Spleen (tissue), 11 donors: ENCODE data around the gene GLRX. TPM values are rescaled to one million over a fixed set of nuclear protein-coding genes. Genes with fewer than 3 reads are reported as not detected.

Source experiments
- DNase-seq: peaks from one replicate; pipeline ENCODE4 v3.0.0-alpha.2; 2020
- H3K27ac ChIP-seq, 8 donors: fragments of 200-600 bp; sonication (generic) in 7 of 8; 1 replicate in 4 of 8; 2 replicates in 4 of 8; pipeline versions ENCODE4 v1.5.0 to v1.8.0; 2016 to 2021; ENCODE audit warnings: inconsistent platforms in 4 of 8, mild to moderate bottlenecking in 4 of 8, moderate library complexity in 1 of 8
- H3K27me3 ChIP-seq, 7 donors: fragments of 200-600 bp; sonication (generic) in 6 of 7; replicated peaks in 1 of 7; 1 replicate in 4 of 7; 2 replicates in 3 of 7; pipeline versions ENCODE4 v1.5.0 to v1.8.0; 2016 to 2021; ENCODE audit warnings: inconsistent platforms in 3 of 7, mild to moderate bottlenecking in 1 of 7
- H3K36me3 ChIP-seq, 6 donors: fragments of 200-600 bp; sonication (generic) in 5 of 6; 1 replicate in 4 of 6; 2 replicates in 2 of 6; pipeline versions ENCODE4 v1.5.0 to v1.8.0; 2016 to 2021; ENCODE audit warnings: inconsistent platforms in 2 of 6
- H3K4me1 ChIP-seq, 6 donors: fragments of 200-600 bp; sonication (generic) in 5 of 6; 1 replicate in 3 of 6; 2 replicates in 3 of 6; pipeline versions ENCODE4 v1.5.0 to v1.8.0; 2016 to 2021; ENCODE audit warnings: inconsistent platforms in 3 of 6
- H3K4me3 ChIP-seq, 8 donors: fragments of 200-600 bp; sonication (generic) in 7 of 8; 1 replicate in 4 of 8; 2 replicates in 4 of 8; pipeline versions ENCODE4 v1.5.0 to v1.8.0; 2016 to 2021; ENCODE audit warnings: inconsistent platforms in 4 of 8, mild to moderate bottlenecking in 4 of 8, moderate library complexity in 2 of 8
- H3K9me3 ChIP-seq, 8 donors: fragments of 200-600 bp; sonication (generic) in 7 of 8; 1 replicate in 4 of 8; 2 replicates in 4 of 8; pipeline versions ENCODE4 v1.5.0 to v1.8.0; 2016 to 2021; ENCODE audit warnings: inconsistent platforms in 4 of 8
- CTCF ChIP-seq, 11 experiments: fragments of 200-600 bp in 7 of 11; fragments of 450-650 bp in 4 of 11; sonication (generic) in 4 of 11; IDR thresholded peaks in 8 of 11; conservative IDR thresholded peaks in 3 of 11; 1 replicate in 7 of 11; 2 replicates in 4 of 11; pipeline versions ENCODE4 v1.4.0 to v1.8.0; 2016 to 2021; ENCODE audit warnings: antibody characterized with exemption in 11 of 11, inconsistent platforms in 4 of 11, mild to moderate bottlenecking in 1 of 11
- POLR2A ChIP-seq, 3 donors: fragments of 450-650 bp; IDR thresholded peaks; one replicate each; pipeline ENCODE4 v1.5.1; 2017; ENCODE audit warnings: antibody characterized with exemption in 3 of 3, mild to moderate bottlenecking in 1 of 3
- POLR2AphosphoS5 ChIP-seq, 3 donors: sonication (generic); formaldehyde crosslinking; IDR thresholded peaks; one replicate each; pipeline ENCODE4 v1.5.1; 2017; ENCODE audit warnings: antibody characterized with exemption in 3 of 3
- WGBS, 5 donors: extraction: QIAGEN DNeasy Blood & Tissue Kit in 3 of 5; methylation state at CpG; one replicate each; pipeline versions ENCODE4 v1.1.5 to v1.1.7; 2013 to 2018; 5-methylcytosine and 5-hydroxymethylcytosine counted together
- intact Hi-C: fragments of 100-400 bp; cut with DNase I; formaldehyde crosslinking; loops from one replicate; pipeline ENCODE4 v1.15.0; 2023; ENCODE audit warnings: low total_unique reads
- polyA plus RNA-seq, 3 donors: library from polyadenylated mRNA; stranded (reverse); fragments of 200-250 nt; gene quantifications; one replicate each; pipeline ENCODE4 v1.2.1, GENCODE V29; 2013
- total RNA-seq, 7 donors: library from RNA; depleted of rRNA in 3 of 7; stranded (reverse); fragments of >200 nt in 3 of 7; fragmentation: NEBNext Ultra II Directional in 4 of 7; extraction: Animal tissue kit (Norgen Biotek cat#: 25700) in 4 of 7; gene quantifications; one replicate each; pipeline versions ENCODE4 v1.1.0 to v1.2.1, GENCODE V29; 2016 to 2021
- donor health status: healthy with polysubstance abuse.
- donor health status: DM: no; HTN: no; CAD: no; lungs with moderate emphysema.
- donor health status: DM: no; HTN: no; CAD: no.
- donor health status: Bipolar disorder and iron deficiency.
- donor health status: healthy.
- donor health status: DM: no; HTN: no; CAD: no.
- donor health status: DM: yes; HTN: yes; CAD: no.

The GLRX gene
- total and polyA plus RNA-seq, 10 donors, result 59.3 to 149 (median 88.2) TPM

- 84 to 89% (median 88%) methylated on average over 5 of the region's 5 CpGs for WGBS, 5 donors
- Histone ChIP-seq H3K4me3 (peak overlapping the region in 1 of 8 donors; percentile 92), H3K36me3 (no peaks in the 10 kb centered on the region), H3K9me3 (no peaks in the 10 kb centered on the region), H3K27ac (peak overlapping the region; percentile 61 to 96 (median 92)), H3K27me3 (no peaks in the 10 kb centered on the region), H3K4me1 (peaks cover 29 to 85% (median 51%) of the 10 kb centered on the region in 6 donors)
- DNase-seq, result no peak
- TF ChIP-seq POLR2A (IDR thresholded peaks at IDR 0.05) (no peak), CTCF (IDR thresholded peaks at IDR 0.05 in 8 of 11, conservative IDR thresholded peaks at IDR 0.05 in 3 of 11) (no peak), POLR2AphosphoS5 (IDR thresholded peaks at IDR 0.05) (no peak)
- intact Hi-C loops, result no loop called here
Measured at GRCh38 chr5:95824747-95825146, 2.2 kb upstream of the GLRX start.

GRCh38 chr5:95823738-95824609 lies 1.4 kb upstream of the GLRX start:
- peak overlapping the region in 7 of 8 donors; percentile 8 to 97 (median 88) for H3K4me3 ChIP-seq
- peaks cover 34 to 93% (median 59%) of the 10 kb centered on the region in 6 donors for H3K4me1 ChIP-seq
- TF ChIP-seq POLR2AphosphoS5 (IDR thresholded peaks at IDR 0.05) (peak in 2 of 3 donors; percentile 54 to 62), CTCF (IDR thresholded peaks at IDR 0.05 in 8 of 11, conservative IDR thresholded peaks at IDR 0.05 in 3 of 11) (no peak), POLR2A (IDR thresholded peaks at IDR 0.05) (no peak)
- DNase-seq, result peak; percentile 88
- intact Hi-C loops, result no loop called here
- 3 to 10% (median 6%) methylated on average over 12 of the region's 12 CpGs for WGBS, 5 donors
- H3K36me3 ChIP-seq, result no peaks in the 10 kb centered on the region
- peak overlapping the region; percentile 61 to 96 (median 92) for H3K27ac ChIP-seq
- no peaks in the 10 kb centered on the region for H3K9me3 ChIP-seq
- no peaks in the 10 kb centered on the region for H3K27me3 ChIP-seq

GRCh38 chr5:95823218-95823737 lies 752 bp upstream of the GLRX start:
- no peak for TF ChIP-seq CTCF (IDR thresholded peaks at IDR 0.05 in 8 of 11, conservative IDR thresholded peaks at IDR 0.05 in 3 of 11)
- TF ChIP-seq POLR2AphosphoS5 (IDR thresholded peaks at IDR 0.05), result no peak
- no peak for TF ChIP-seq POLR2A (IDR thresholded peaks at IDR 0.05)
- Histone ChIP-seq H3K4me1 (peaks cover 41 to 94% (median 65%) of the 10 kb centered on the region in 6 donors), H3K27ac (peak overlapping the region; percentile 61 to 96 (median 92)), H3K36me3 (no peaks in the 10 kb centered on the region), H3K9me3 (no peaks in the 10 kb centered on the region), H3K4me3 (peak overlapping the region in 7 of 8 donors; percentile 78 to 97 (median 88)), H3K27me3 (no peaks in the 10 kb centered on the region)
- no peak for DNase-seq
- intact Hi-C loops, result no loop called here
- WGBS, 5 donors, result 24 to 30% (median 28%) methylated on average over 7 of the region's 7 CpGs

GRCh38 chr5:95822043-95822541 lies 434 bp downstream of the GLRX start:
- peak; percentile 90 for DNase-seq
- H3K4me1 ChIP-seq, result peaks cover 48 to 94% (median 72%) of the 10 kb centered on the region in 6 donors
- H3K4me3 ChIP-seq, result peak overlapping the region; percentile 78 to 97 (median 88)
- H3K9me3 ChIP-seq, result no peaks in the 10 kb centered on the region
- TF ChIP-seq CTCF (IDR thresholded peaks at IDR 0.05 in 8 of 11, conservative IDR thresholded peaks at IDR 0.05 in 3 of 11), result no peak
- TF ChIP-seq POLR2AphosphoS5 (IDR thresholded peaks at IDR 0.05), result peak; percentile 49 to 81 (median 80)
- peak in 1 of 3 donors; percentile 54 for TF ChIP-seq POLR2A (IDR thresholded peaks at IDR 0.05)
- intact Hi-C loops, result no loop called here
- WGBS, 5 donors, result 0 to 1% (median 0%) methylated on average over 7 to 19 of the region's 19 CpGs
- no peaks in the 10 kb centered on the region for H3K27me3 ChIP-seq
- peaks cover 0 to 5% (median 2%) of the 10 kb centered on the region in 6 donors for H3K36me3 ChIP-seq
- H3K27ac ChIP-seq, result peak overlapping the region; percentile 61 to 96 (median 92)
